IMR-90 (cell line): ENCODE measurements around the gene GLG1. TPM values are rescaled to one million over a fixed set of nuclear protein-coding genes. Genes with fewer than 3 reads are reported as not detected.

ENCODE experiments used
- ATAC-seq: fragments of 200-7000 bp; cut with Tn5 transposase; 2 replicates; pipeline ENCODE4 v1.9.1; 2020; ENCODE audit warnings: low read depth, mild to moderate bottlenecking, moderate library complexity
- BruUV-seq: library from RNA; stranded (reverse); fragments of 400-500 nt; replicated peaks from 2 replicates; lab custom pipeline; 2021; lab: Mats Ljungman, UMichigan
- CTCF ChIA-PET: fragments of 300-600 bp; formaldehyde crosslinking; extraction: SDS; loops from one replicate; lab custom pipeline; 2021; ENCODE audit warnings: antibody characterized with exemption; lab: Yijun Ruan, JAX
- POLR2A ChIA-PET: fragments of 300-600 bp; sonication (Branson Sonifier 250); formaldehyde crosslinking; loops from one replicate; lab custom pipeline; 2022; ENCODE audit warnings: antibody characterized with exemption; ENCODE audit not compliant: unreplicated experiment; lab: Charles Lee
- DNase-seq: peaks from one replicate; pipeline ENCODE4 v3.0.0; 2013
- H2AFZ ChIP-seq: replicated peaks from 2 replicates; pipeline ENCODE3; 2013; ENCODE audit warnings: low read length, mild to moderate bottlenecking; ENCODE audit not compliant: poor library complexity
- H2AK5ac ChIP-seq: 2 replicates; pipeline ENCODE4 v1.6.1; 2013; ENCODE audit warnings: low read depth, low read length, inconsistent platforms
- H2AK9ac ChIP-seq: replicated peaks from 2 replicates; pipeline ENCODE3; 2013; ENCODE audit warnings: mild to moderate bottlenecking, low read depth, low read length, moderate library complexity; ENCODE audit not compliant: poor library complexity
- H2BK120ac ChIP-seq: 2 replicates; pipeline ENCODE4 v1.6.1; 2013; ENCODE audit warnings: low read depth, low read length, inconsistent platforms
- H2BK15ac ChIP-seq: 3 replicates; pipeline ENCODE4 v1.6.1; 2013; ENCODE audit warnings: low read depth, low read length, inconsistent platforms
- H2BK20ac ChIP-seq: 2 replicates; pipeline ENCODE4 v1.6.1; 2013; ENCODE audit warnings: low read depth, mild to moderate bottlenecking, inconsistent platforms, low read length, moderate library complexity
- H2BK5ac ChIP-seq: 2 replicates; pipeline ENCODE4 v1.6.1; 2013; ENCODE audit warnings: mild to moderate bottlenecking, low read depth, low read length, inconsistent platforms; ENCODE audit not compliant: poor library complexity, severe bottlenecking
- H3K14ac ChIP-seq: replicated peaks from 2 replicates; pipeline ENCODE4 v1.6.1; 2013; ENCODE audit warnings: low read depth, low read length, inconsistent platforms
- H3K18ac ChIP-seq: 2 replicates; pipeline ENCODE4 v1.6.1; 2013; ENCODE audit warnings: low read depth, low read length, control low read depth
- H3K23ac ChIP-seq: 2 replicates; pipeline ENCODE4 v1.6.1; 2013; ENCODE audit warnings: low read depth, low read length, inconsistent platforms
- H3K27ac ChIP-seq: 2 replicates; pipeline ENCODE4 v1.5.1; 2013; ENCODE audit warnings: mild to moderate bottlenecking, control low read depth, low read length; ENCODE audit not compliant: insufficient read depth
- H3K27me3 ChIP-seq: 2 replicates; pipeline ENCODE4 v1.6.1; 2013; ENCODE audit warnings: low read length; ENCODE audit not compliant: control insufficient read depth, insufficient read depth
- H3K36me3 ChIP-seq: 2 replicates; pipeline ENCODE4 v1.6.1; 2013; ENCODE audit warnings: low read length, mixed read lengths; ENCODE audit not compliant: control insufficient read depth, insufficient read depth
- H3K4ac ChIP-seq: 2 replicates; pipeline ENCODE4 v1.6.1; 2013; ENCODE audit warnings: low read depth, low read length, inconsistent platforms
- H3K4me1 ChIP-seq: 2 replicates; pipeline ENCODE4 v1.6.1; 2013; ENCODE audit warnings: low read length, mixed read lengths; ENCODE audit not compliant: control insufficient read depth, insufficient read depth
- H3K4me2 ChIP-seq: 2 replicates; pipeline ENCODE4 v1.6.1; 2013; ENCODE audit warnings: low read depth, mild to moderate bottlenecking, control low read depth, low read length, moderate library complexity
- H3K4me3 ChIP-seq: 2 replicates; pipeline ENCODE4 v1.5.1; 2013; ENCODE audit warnings: low read depth, mild to moderate bottlenecking, control low read depth, low read length, moderate library complexity; ENCODE audit not compliant: insufficient read depth
- H3K56ac ChIP-seq: 2 replicates; pipeline ENCODE4 v1.6.1; 2013; ENCODE audit warnings: low read length, inconsistent platforms; ENCODE audit not compliant: insufficient read depth; ENCODE audit errors: extremely low read depth
- H3K79me1 ChIP-seq, 2 experiments: 2 replicates each; pipeline ENCODE4 v1.6.1; 2013; ENCODE audit warnings: low read length in 2 of 2, inconsistent platforms in 1 of 2, low read depth in 1 of 2
- H3K9ac ChIP-seq: 2 replicates; pipeline ENCODE4 v1.6.1; 2013; ENCODE audit warnings: low read depth, low read length, control low read depth
- H3K9me1 ChIP-seq: 2 replicates; pipeline ENCODE4 v1.6.1; 2013; ENCODE audit warnings: low read length, inconsistent platforms; ENCODE audit not compliant: insufficient read depth
- H3K9me3 ChIP-seq: 2 replicates; pipeline ENCODE4 v1.6.1; 2013; ENCODE audit warnings: low read length; ENCODE audit not compliant: control insufficient read depth, insufficient read depth
- H4K20me1 ChIP-seq: 2 replicates; pipeline ENCODE4 v1.6.1; 2013; ENCODE audit warnings: low read length, inconsistent platforms; ENCODE audit not compliant: insufficient read depth
- H4K5ac ChIP-seq: 2 replicates; pipeline ENCODE4 v1.6.1; 2013; ENCODE audit warnings: mild to moderate bottlenecking, low read depth, low read length, control low read depth
- H4K8ac ChIP-seq, 2 experiments: 2 replicates each; pipeline ENCODE4 v1.6.1; 2013; ENCODE audit warnings: low read depth in 2 of 2, low read length in 2 of 2, control low read depth in 1 of 2, inconsistent platforms in 1 of 2
- H4K91ac ChIP-seq: 2 replicates; pipeline ENCODE4 v1.6.1; 2013; ENCODE audit warnings: low read depth, low read length, inconsistent platforms; ENCODE audit not compliant: insufficient read depth
- BHLHE40 ChIP-seq: fragments of 150-350 bp; IDR thresholded peaks from 2 replicates; pipeline ENCODE4 v1.6.1; 2016; ENCODE audit warnings: mild to moderate bottlenecking, low read depth, low read length
- CEBPB ChIP-seq: IDR thresholded peaks from 2 replicates; pipeline ENCODE4 v1.6.1; 2012; ENCODE audit warnings: low read depth, low read length, improper control_type of control experiment
- CHD1 ChIP-seq: IDR thresholded peaks from 2 replicates; pipeline ENCODE4 v1.6.1; 2012; ENCODE audit warnings: low read depth, low read length, improper control_type of control experiment
- CTCF ChIP-seq: conservative IDR thresholded peaks from 2 replicates; pipeline ENCODE4 v1.5.1; 2012; ENCODE audit warnings: mild to moderate bottlenecking, low read depth, low read length, improper control_type of control experiment
- FOS ChIP-seq: fragments of 150-350 bp; IDR thresholded peaks from 2 replicates; pipeline ENCODE4 v1.6.1; 2016; ENCODE audit warnings: low read depth, low read length
- MAFK ChIP-seq: IDR thresholded peaks from 2 replicates; pipeline ENCODE4 v1.6.1; 2012; ENCODE audit warnings: low read depth, low read length, improper control_type of control experiment
- MAZ ChIP-seq: IDR thresholded peaks from 2 replicates; pipeline ENCODE4 v1.6.1; 2012; ENCODE audit warnings: low read depth, mild to moderate bottlenecking, low read length, improper control_type of control experiment, moderate library complexity, borderline replicate concordance
- MXI1 ChIP-seq: IDR thresholded peaks from 2 replicates; pipeline ENCODE4 v1.6.1; 2012; ENCODE audit warnings: low read depth, mild to moderate bottlenecking, low read length, moderate library complexity, borderline replicate concordance
- NFE2L2 ChIP-seq: fragments of 150-350 bp; IDR thresholded peaks from 2 replicates; pipeline ENCODE4 v1.6.1; 2016; ENCODE audit warnings: low read depth, mild to moderate bottlenecking, low read length
- POLR2A ChIP-seq: IDR thresholded peaks from 2 replicates; pipeline ENCODE4 v1.6.1; 2012; ENCODE audit warnings: mild to moderate bottlenecking, low read depth, low read length
- RAD21 ChIP-seq: IDR thresholded peaks from 2 replicates; pipeline ENCODE4 v1.6.1; 2012; ENCODE audit warnings: low read length, improper control_type of control experiment
- RCOR1 ChIP-seq: IDR thresholded peaks from 2 replicates; pipeline ENCODE4 v1.6.1; 2012; ENCODE audit warnings: mild to moderate bottlenecking, low read length, improper control_type of control experiment; ENCODE audit not compliant: insufficient replicate concordance
- RFX5 ChIP-seq: IDR thresholded peaks from 2 replicates; pipeline ENCODE4 v1.8.0; 2012; ENCODE audit warnings: low read depth, mild to moderate bottlenecking, low read length, moderate library complexity
- SMC3 ChIP-seq: fragments of 150-350 bp; IDR thresholded peaks from 2 replicates; pipeline ENCODE4 v1.6.1; 2016; ENCODE audit warnings: low read depth, mild to moderate bottlenecking, antibody characterized with exemption, low read length, moderate library complexity
- WGBS, 2 experiments: methylation state at CpG; one replicate each; pipeline versions ENCODE4 v1.1.5 to v1.1.7; 2013; ENCODE audit warnings: missing lambda C conversion rate in 2 of 2; ENCODE audit not compliant: insufficient read length in 1 of 2; ENCODE audit errors: extremely low coverage in 2 of 2; 5-methylcytosine and 5-hydroxymethylcytosine counted together
- dilution Hi-C: fragments of 300-500 bp; cut with HindIII; formaldehyde crosslinking; loops from one replicate; pipeline ENCODE4 v1.14.3; 2018; ENCODE audit warnings: low sequenced_read_pairs; ENCODE audit not compliant: unreplicated experiment
- in situ Hi-C: fragments of 300-500 bp; cut with MboI; formaldehyde crosslinking; loops from 3 replicates; pipeline ENCODE4 v1.14.3; 2019; ENCODE audit warnings: low sequenced_read_pairs, inconsistent platforms, mixed read lengths
- intact Hi-C: fragments of 100-400 bp; cut with micrococcal nuclease; formaldehyde crosslinking; loops from 2 replicates; pipeline ENCODE4 v1.10.0; 2022
- polyA plus RNA-seq, 3 experiments: library from polyadenylated mRNA; depleted of rRNA; stranded (reverse); fragments of >200 nt; gene quantifications; 2 replicates each; pipeline ENCODE4 v1.2.3, GENCODE V29; 2012; ENCODE audit warnings: low replicate concordance in 1 of 3
- total RNA-seq: library from RNA; depleted of rRNA; stranded (reverse); fragments of >200 nt; gene quantifications from 2 replicates; pipeline ENCODE4 v1.2.3, GENCODE V29; 2012
- TF ChIP-seq, protein P1 (sequence below): fragments of 150-350 bp; IDR thresholded peaks from 2 replicates; pipeline ENCODE4 v1.6.1; 2016; ENCODE audit warnings: low read depth, mild to moderate bottlenecking, low read length, moderate library complexity, borderline replicate concordance
- TF ChIP-seq, protein P2 (sequence below): fragments of 150-350 bp; IDR thresholded peaks from 2 replicates; pipeline ENCODE4 v1.6.1; 2017; ENCODE audit warnings: mild to moderate bottlenecking, antibody characterized with exemption, low read length, low read depth

Gene GLG1
- total and polyA plus RNA-seq, 2 of the 4 experiments (the other 2 are of a cell fraction), result 91.0 to 107 TPM

GRCh38 chr16:74577882-74578366, 29.0 kb downstream of the GLG1 start:
- ChIA-PET POLR2A (no interaction called here), CTCF (no interaction called here)
- no peak overlapping the region for H2BK20ac ChIP-seq
- no peak overlapping the region for H2AK5ac ChIP-seq
- peak; percentile 61 for ATAC-seq
- H4K20me1 ChIP-seq, result peaks cover 79% of the 10 kb centered on the region
- no peaks in the 10 kb centered on the region for H3K27me3 ChIP-seq
- no peak overlapping the region for H2BK15ac ChIP-seq
- peak; percentile 88 for DNase-seq
- intact Hi-C loops (no loop called here), dilution Hi-C loops (no loop called here), in situ Hi-C loops (no loop called here)
- BruUV-seq, result no TSS peak
- H3K4ac ChIP-seq, result no peak overlapping the region
- no peak overlapping the region for H2AK9ac ChIP-seq
- H4K5ac ChIP-seq, result no peak overlapping the region
- no peak overlapping the region for H3K9ac ChIP-seq
- peaks cover 6% of the 10 kb centered on the region for H3K4me1 ChIP-seq
- H2BK120ac ChIP-seq, result no peak overlapping the region
- no peak overlapping the region for H3K14ac ChIP-seq
- H3K23ac ChIP-seq, result no peak overlapping the region
- H4K8ac ChIP-seq, result no peak overlapping the region
- TF ChIP-seq NFE2L2 (no peak), CEBPB (peak; percentile 77), FOS (peak; percentile 95), BHLHE40 (peak; percentile 40; the same call in 1 of the 2 replicates), MAFK (no peak), RFX5 (no peak), POLR2A (no peak), CHD1 (no peak), RAD21 (no peak), MXI1 (no peak), SMC3 (no peak), CTCF (no peak), MAZ (no peak), RCOR1 (no peak)
- TF ChIP-seq, protein P1, sequence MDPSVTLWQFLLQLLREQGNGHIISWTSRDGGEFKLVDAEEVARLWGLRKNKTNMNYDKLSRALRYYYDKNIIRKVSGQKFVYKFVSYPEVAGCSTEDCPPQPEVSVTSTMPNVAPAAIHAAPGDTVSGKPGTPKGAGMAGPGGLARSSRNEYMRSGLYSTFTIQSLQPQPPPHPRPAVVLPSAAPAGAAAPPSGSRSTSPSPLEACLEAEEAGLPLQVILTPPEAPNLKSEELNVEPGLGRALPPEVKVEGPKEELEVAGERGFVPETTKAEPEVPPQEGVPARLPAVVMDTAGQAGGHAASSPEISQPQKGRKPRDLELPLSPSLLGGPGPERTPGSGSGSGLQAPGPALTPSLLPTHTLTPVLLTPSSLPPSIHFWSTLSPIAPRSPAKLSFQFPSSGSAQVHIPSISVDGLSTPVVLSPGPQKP, result no peak
- TF ChIP-seq, protein P2, sequence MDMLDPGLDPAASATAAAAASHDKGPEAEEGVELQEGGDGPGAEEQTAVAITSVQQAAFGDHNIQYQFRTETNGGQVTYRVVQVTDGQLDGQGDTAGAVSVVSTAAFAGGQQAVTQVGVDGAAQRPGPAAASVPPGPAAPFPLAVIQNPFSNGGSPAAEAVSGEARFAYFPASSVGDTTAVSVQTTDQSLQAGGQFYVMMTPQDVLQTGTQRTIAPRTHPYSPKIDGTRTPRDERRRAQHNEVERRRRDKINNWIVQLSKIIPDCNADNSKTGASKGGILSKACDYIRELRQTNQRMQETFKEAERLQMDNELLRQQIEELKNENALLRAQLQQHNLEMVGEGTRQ, result no peak
- H3K18ac ChIP-seq, result no peak overlapping the region
- H2BK5ac ChIP-seq, result no peak overlapping the region
- no peak overlapping the region for H3K4me3 ChIP-seq
- no peaks in the 10 kb centered on the region for H3K36me3 ChIP-seq
- H3K79me1 ChIP-seq, result peaks cover 20 to 67% of the 10 kb centered on the region in 2 experiments
- no peak overlapping the region for H3K56ac ChIP-seq
- peaks cover 3% of the 10 kb centered on the region for H3K9me1 ChIP-seq
- H2AFZ ChIP-seq, result no peak overlapping the region
- H4K91ac ChIP-seq, result no peak overlapping the region
- no peak overlapping the region for H3K27ac ChIP-seq
- H3K4me2 ChIP-seq, result peak overlapping the region; percentile 74; the same call in 1 of the 2 replicates
- no CpG with 5 or more reads among the region's 2 CpGs for WGBS, 2 experiments
- H3K9me3 ChIP-seq, result no peaks in the 10 kb centered on the region
